Upper lobe of right lung (tissue), 1 donor: ENCODE data around the gene PON2. TPM values are rescaled to one million over a fixed set of nuclear protein-coding genes. Genes with fewer than 3 reads are reported as not detected.
"Not testable (repeated sequence)": the region's sequence is repeated elsewhere in the genome, so short reads cannot be mapped to it uniquely, and the experiment has no call there.

Experiments
- ATAC-seq: fragments of 200-7000 bp; cut with Tn5 transposase; one replicate; pipeline ENCODE4 v1.9.1; 2020; ENCODE audit warnings: mild to moderate bottlenecking, moderate library complexity
- DNase-seq: peaks from one replicate; pipeline ENCODE4 v3.0.0-alpha.2; 2020
- H3K27ac ChIP-seq: fragments of 200-600 bp; one replicate; pipeline ENCODE4 v1.8.0; 2022
- H3K27me3 ChIP-seq: fragments of 200-600 bp; one replicate; pipeline ENCODE4 v1.8.0; 2022; ENCODE audit warnings: mild to moderate bottlenecking
- H3K36me3 ChIP-seq: fragments of 200-600 bp; one replicate; pipeline ENCODE4 v1.8.0; 2022
- H3K4me1 ChIP-seq: fragments of 200-600 bp; one replicate; pipeline ENCODE4 v1.8.0; 2022
- H3K4me3 ChIP-seq: fragments of 200-600 bp; one replicate; pipeline ENCODE4 v1.8.0; 2022; ENCODE audit warnings: mild to moderate bottlenecking
- H3K9me3 ChIP-seq: fragments of 200-600 bp; one replicate; pipeline ENCODE4 v1.8.0; 2022
- intact Hi-C: fragments of 100-400 bp; cut with DNase I; formaldehyde crosslinking; loops from one replicate; pipeline ENCODE4 v1.11.0; 2022
- total RNA-seq: library from RNA; stranded (reverse); fragmentation: NEBNext Ultra II Directional; extraction: Animal tissue kit (Norgen Biotek cat#: 25700); gene quantifications from one replicate; pipeline ENCODE4 v1.2.1, GENCODE V29; 2021
- TF ChIP-seq, protein P1 (sequence below): fragments of 200-600 bp; IDR thresholded peaks from one replicate; pipeline ENCODE4 v1.8.0; 2022; ENCODE audit warnings: antibody characterized with exemption
- donor health status: DM: no; HTN: yes; CAD: no; lungs with severe emphysema.

Gene PON2
- total RNA-seq, 1 donor from 2014 or later: 193 TPM

GRCh38 chr7:95471071-95471470 lies 36.2 kb upstream of the PON2 start:
- intact Hi-C loops: no loop called here
- Histone ChIP-seq H3K27ac (no peak overlapping the region), H3K27me3 (no peaks in the 10 kb centered on the region), H3K4me3 (no peak overlapping the region), H3K9me3 (no peaks in the 10 kb centered on the region), H3K36me3 (no peaks in the 10 kb centered on the region), H3K4me1 (peaks cover 6% of the 10 kb centered on the region)
- DNase-seq: no peak
- TF ChIP-seq, protein P1, sequence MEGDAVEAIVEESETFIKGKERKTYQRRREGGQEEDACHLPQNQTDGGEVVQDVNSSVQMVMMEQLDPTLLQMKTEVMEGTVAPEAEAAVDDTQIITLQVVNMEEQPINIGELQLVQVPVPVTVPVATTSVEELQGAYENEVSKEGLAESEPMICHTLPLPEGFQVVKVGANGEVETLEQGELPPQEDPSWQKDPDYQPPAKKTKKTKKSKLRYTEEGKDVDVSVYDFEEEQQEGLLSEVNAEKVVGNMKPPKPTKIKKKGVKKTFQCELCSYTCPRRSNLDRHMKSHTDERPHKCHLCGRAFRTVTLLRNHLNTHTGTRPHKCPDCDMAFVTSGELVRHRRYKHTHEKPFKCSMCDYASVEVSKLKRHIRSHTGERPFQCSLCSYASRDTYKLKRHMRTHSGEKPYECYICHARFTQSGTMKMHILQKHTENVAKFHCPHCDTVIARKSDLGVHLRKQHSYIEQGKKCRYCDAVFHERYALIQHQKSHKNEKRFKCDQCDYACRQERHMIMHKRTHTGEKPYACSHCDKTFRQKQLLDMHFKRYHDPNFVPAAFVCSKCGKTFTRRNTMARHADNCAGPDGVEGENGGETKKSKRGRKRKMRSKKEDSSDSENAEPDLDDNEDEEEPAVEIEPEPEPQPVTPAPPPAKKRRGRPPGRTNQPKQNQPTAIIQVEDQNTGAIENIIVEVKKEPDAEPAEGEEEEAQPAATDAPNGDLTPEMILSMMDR: no peak
- no peak for ATAC-seq

- DNase-seq (no peak), ATAC-seq (peak; percentile 74)
- intact Hi-C loops: no loop called here
- Histone ChIP-seq H3K36me3 (no peaks in the 10 kb centered on the region), H3K27me3 (no peaks in the 10 kb centered on the region), H3K27ac (peak overlapping the region; percentile 9), H3K4me3 (no peak overlapping the region), H3K4me1 (peaks cover 6% of the 10 kb centered on the region), H3K9me3 (no peaks in the 10 kb centered on the region)
- TF ChIP-seq, protein P1: no peak
Observed at GRCh38 chr7:95470452-95470851, 35.6 kb upstream of the PON2 start.

GRCh38 chr7:95469848-95470247 lies 35.0 kb upstream of the PON2 start:
- no peaks in the 10 kb centered on the region for H3K27me3 ChIP-seq
- DNase-seq (no peak), ATAC-seq (no peak)
- H3K4me1 ChIP-seq: peaks cover 6% of the 10 kb centered on the region
- intact Hi-C loops: no loop called here
- no peak overlapping the region for H3K4me3 ChIP-seq
- H3K36me3 ChIP-seq: no peaks in the 10 kb centered on the region
- TF ChIP-seq, protein P1: no peak
- H3K9me3 ChIP-seq: no peaks in the 10 kb centered on the region
- H3K27ac ChIP-seq: no peak overlapping the region

DNA sequence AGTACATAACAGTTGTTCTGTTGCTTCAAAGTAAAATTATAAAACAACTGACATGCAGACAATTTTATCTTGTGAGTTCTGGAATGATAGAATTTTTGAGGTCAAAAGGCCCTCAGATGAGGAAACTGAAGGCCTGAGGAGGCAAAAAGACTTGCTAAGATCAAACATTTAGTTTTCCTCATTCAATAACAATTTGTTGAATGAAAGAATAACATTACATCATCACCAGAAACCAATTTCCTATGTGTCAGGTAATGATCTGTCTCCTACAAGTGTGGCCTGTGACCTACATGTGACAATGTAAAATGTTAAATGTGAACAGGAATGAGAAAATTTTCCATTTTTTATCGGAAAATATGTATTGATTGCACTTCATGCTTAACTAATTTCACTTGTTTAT lies 34.4 kb upstream of the PON2 start:
- DNase-seq (no peak), ATAC-seq (no peak)
- no peak overlapping the region for H3K4me3 ChIP-seq
- H3K27me3 ChIP-seq: no peaks in the 10 kb centered on the region
- intact Hi-C loops: no loop called here
- H3K4me1 ChIP-seq: peaks cover 6% of the 10 kb centered on the region
- H3K36me3 ChIP-seq: no peaks in the 10 kb centered on the region
- TF ChIP-seq, protein P1: no peak
- no peaks in the 10 kb centered on the region for H3K9me3 ChIP-seq
- H3K27ac ChIP-seq: no peak overlapping the region

DNA sequence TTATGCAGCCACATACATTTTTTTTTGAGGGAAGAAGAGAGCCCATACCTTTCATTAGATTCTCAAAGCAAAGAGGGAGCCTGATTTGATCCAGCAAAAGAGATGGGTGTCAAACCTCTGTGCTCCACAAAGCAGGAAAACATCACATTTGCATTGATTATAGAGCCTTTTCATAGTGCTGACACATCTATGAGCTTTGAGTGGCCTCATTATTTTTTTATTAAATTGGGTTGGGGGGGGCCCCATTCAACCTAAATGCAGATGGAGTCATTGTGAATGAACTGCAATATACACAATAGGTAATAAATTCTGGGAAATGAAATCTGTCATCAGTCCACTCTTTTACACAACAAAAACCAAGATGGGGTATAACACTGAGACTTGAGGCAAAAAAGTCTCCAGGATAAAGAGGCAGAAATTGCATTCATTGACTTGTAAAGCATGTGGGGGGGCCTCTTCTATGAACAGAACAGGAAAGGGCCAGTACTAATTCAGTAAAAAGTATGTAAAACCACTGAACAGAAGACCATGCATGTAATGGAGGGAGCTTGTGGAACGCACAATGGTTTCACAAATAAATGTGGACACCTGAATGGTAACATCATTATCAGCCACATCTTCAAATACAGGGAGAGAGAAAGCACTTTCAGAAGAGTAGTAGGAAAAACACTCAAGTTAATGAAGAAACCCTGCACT lies 33.2 kb upstream of the PON2 start:
- no peak overlapping the region for H3K27ac ChIP-seq
- intact Hi-C loops: no loop called here
- H3K27me3 ChIP-seq: no peaks in the 10 kb centered on the region
- ATAC-seq (no peak), DNase-seq (no peak)
- H3K9me3 ChIP-seq: no peaks in the 10 kb centered on the region
- H3K4me1 ChIP-seq: peaks cover 6% of the 10 kb centered on the region
- H3K36me3 ChIP-seq: no peaks in the 10 kb centered on the region
- no peak overlapping the region for H3K4me3 ChIP-seq
- TF ChIP-seq, protein P1: no peak

DNA sequence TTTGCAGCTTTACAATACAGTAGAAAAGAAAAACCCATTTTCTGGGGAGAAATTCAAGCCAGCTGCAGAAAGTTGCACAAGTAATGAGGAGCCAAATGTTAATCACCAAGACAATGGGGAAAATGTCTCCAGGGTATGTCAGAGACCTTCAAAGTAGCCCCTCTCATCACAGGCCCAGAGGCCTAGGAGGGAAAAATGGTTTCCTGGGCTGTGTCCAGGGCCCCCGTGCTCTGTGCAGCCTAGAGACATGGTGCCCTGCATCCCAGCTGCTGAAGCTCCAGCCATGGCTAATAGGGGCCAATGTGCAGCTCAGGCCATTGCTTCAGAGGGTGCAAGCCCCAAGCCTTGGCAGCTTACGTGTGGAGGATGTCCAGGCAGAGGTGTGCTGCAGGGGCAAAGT lies 25.8 kb upstream of the PON2 start:
- H3K36me3 ChIP-seq, H3K27me3 ChIP-seq, H3K4me3 ChIP-seq, H3K27ac ChIP-seq, H3K4me1 ChIP-seq, intact Hi-C loops, H3K9me3 ChIP-seq, DNase-seq, ATAC-seq: not testable (repeated sequence)
